Lung (tissue), 12 donors: Measurements from ENCODE around the gene CENPP. TPM values are rescaled to one million over a fixed set of nuclear protein-coding genes. Genes with fewer than 3 reads are reported as not detected.

Source experiments
- ATAC-seq: fragments of 200-7000 bp; cut with Tn5 transposase; one replicate; pipeline ENCODE4 v1.9.1; 2020; ENCODE audit warnings: moderate number of reproducible peaks; ENCODE audit not compliant: insufficient read depth, low FRiP score
- DNase-seq, 3 donors: peaks; one replicate each; pipeline ENCODE4 v3.0.0-alpha.2; 2013 to 2017
- H3K27ac ChIP-seq, 2 donors: one replicate each; pipeline ENCODE4 v1.5.1; 2013; ENCODE audit warnings: mild to moderate bottlenecking in 2 of 2, moderate library complexity in 2 of 2, control low read depth in 1 of 2, inconsistent platforms in 1 of 2, low read depth in 1 of 2, low read length in 1 of 2
- H3K27me3 ChIP-seq, 3 donors: one replicate each; pipeline ENCODE4 v1.5.1; 2013; ENCODE audit warnings: low read length in 2 of 3; ENCODE audit not compliant: control insufficient read depth in 3 of 3, insufficient read depth in 3 of 3
- H3K36me3 ChIP-seq, 4 donors: one replicate each; pipeline ENCODE4 v1.5.1; 2013; ENCODE audit warnings: low read length in 4 of 4, mild to moderate bottlenecking in 1 of 4, moderate library complexity in 1 of 4; ENCODE audit not compliant: control insufficient read depth in 4 of 4, insufficient read depth in 4 of 4
- H3K4me1 ChIP-seq, 5 donors: one replicate each; pipeline ENCODE4 v1.5.1; 2013; ENCODE audit warnings: low read length in 5 of 5, mild to moderate bottlenecking in 2 of 5, moderate library complexity in 1 of 5; ENCODE audit not compliant: control insufficient read depth in 5 of 5, insufficient read depth in 5 of 5
- H3K4me3 ChIP-seq: one replicate; pipeline ENCODE4 v1.5.1; 2013; ENCODE audit warnings: mild to moderate bottlenecking, control low read depth, moderate library complexity
- H3K9ac ChIP-seq, 2 donors: one replicate each; pipeline ENCODE4 v1.5.1; 2013; ENCODE audit warnings: low read length in 2 of 2, control low read depth in 1 of 2; ENCODE audit not compliant: insufficient read depth in 1 of 2
- H3K9me3 ChIP-seq, 4 donors: one replicate each; pipeline ENCODE4 v1.5.1; 2013; ENCODE audit warnings: low read length in 3 of 4, mild to moderate bottlenecking in 1 of 4, moderate library complexity in 1 of 4; ENCODE audit not compliant: control insufficient read depth in 4 of 4, insufficient read depth in 3 of 4
- CTCF ChIP-seq: IDR thresholded peaks from 2 replicates; pipeline ENCODE4 v1.5.1; 2012; ENCODE audit warnings: mild to moderate bottlenecking; ENCODE audit errors: control extremely low read depth, extremely low read depth
- WGBS, 2 donors: extraction: QIAGEN DNeasy Blood & Tissue Kit; methylation state at CpG; one replicate each; pipeline ENCODE4 v1.1.7; 2013; 5-methylcytosine and 5-hydroxymethylcytosine counted together
- polyA plus RNA-seq, 2 donors: library from polyadenylated mRNA; stranded (reverse); fragments of 200-250 nt; gene quantifications; one replicate each; pipeline ENCODE4 v1.2.1, GENCODE V29; 2013
- total RNA-seq, 2 donors: library from RNA; depleted of rRNA in 1 of 2; stranded (reverse); fragments of >200 nt in 1 of 2; gene quantifications; one replicate each; pipeline ENCODE4 v1.2.1, GENCODE V29; 2014 to 2021
- donor health status: control.
- donor health status: control.
- donor health status: Bipolar disorder and iron deficiency.
- donor health status: healthy.
- donor health status: DM: yes; HTN: yes; CAD: no.

CENPP gene
- total and polyA plus RNA-seq, 4 donors: 1.2 to 11.8 (median 2.9) TPM

- no peak for ATAC-seq
- WGBS, 2 donors: 76 to 82% methylated on average over 11 of the region's 11 CpGs
- Histone ChIP-seq H3K4me3 (no peak overlapping the region), H3K27ac (no peak overlapping the region), H3K36me3 (peaks cover 4 to 39% (median 9%) of the 10 kb centered on the region in 4 donors), H3K27me3 (no peaks in the 10 kb centered on the region), H3K9me3 (peaks cover 0 to 2% (median 0%) of the 10 kb centered on the region in 4 donors), H3K9ac (peak overlapping the region in 1 of 2 donors; percentile 71), H3K4me1 (peaks cover 0 to 64% (median 26%) of the 10 kb centered on the region in 5 donors)
- no peak for TF ChIP-seq CTCF
- DNase-seq: peak; percentile 65 to 95 (median 93)
Observed at GRCh38 chr9:92616199-92616641, 290.5 kb downstream of the CENPP start.

GRCh38 chr9:92616655-92617111 is 290.9 kb downstream of the CENPP start:
- Histone ChIP-seq H3K4me3 (no peak overlapping the region), H3K9ac (peak overlapping the region in 1 of 2 donors; percentile 71), H3K9me3 (peaks cover 0 to 2% (median 0%) of the 10 kb centered on the region in 4 donors), H3K27me3 (no peaks in the 10 kb centered on the region), H3K36me3 (peaks cover 4 to 39% (median 9%) of the 10 kb centered on the region in 4 donors), H3K27ac (peak overlapping the region in 1 of 2 donors; percentile 15), H3K4me1 (peaks cover 0 to 69% (median 26%) of the 10 kb centered on the region in 5 donors)
- ATAC-seq (no peak), DNase-seq (peak in 2 of 3 donors; percentile 48 to 87)
- TF ChIP-seq CTCF: no peak
- WGBS, 2 donors: 73 to 87% methylated on average over 11 of the region's 11 CpGs

DNA sequence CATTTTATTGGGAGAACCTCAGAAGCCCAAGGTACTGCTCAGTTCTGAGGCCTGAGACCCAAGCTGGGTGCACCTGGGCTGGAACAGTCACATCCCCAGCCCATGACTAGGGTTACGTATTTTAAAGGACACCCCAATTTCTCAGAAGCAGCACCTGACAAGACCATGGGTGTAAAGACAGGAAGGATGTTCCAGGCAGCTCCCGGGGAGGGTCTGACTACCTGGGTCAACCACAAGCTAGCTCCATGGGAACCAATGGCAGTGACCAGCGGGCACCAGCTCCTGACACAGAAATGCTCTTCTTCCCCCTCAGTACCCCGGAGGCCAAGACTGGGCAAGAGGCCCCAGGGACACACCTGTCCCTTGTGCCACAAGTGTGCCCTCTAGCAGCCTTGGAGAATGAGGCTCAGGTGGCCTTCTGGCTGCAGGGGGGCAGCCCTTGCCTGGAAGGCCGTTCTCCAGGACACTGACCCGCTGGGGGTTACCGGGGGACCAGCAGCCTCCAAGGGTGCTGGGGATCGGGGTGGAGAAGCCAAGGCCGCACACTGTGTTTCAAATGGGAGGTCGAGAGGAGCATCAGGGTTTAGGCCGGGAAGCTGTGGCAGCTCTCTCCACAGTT is 291.6 kb downstream of the CENPP start:
- DNase-seq: peak in 1 of 3 donors; percentile 39

More for the DNA sequence above, 291.6 kb downstream of the CENPP start:
- 91 to 92% methylated on average over 11 of the region's 11 CpGs for WGBS, 2 donors
- Histone ChIP-seq H3K9ac (peak overlapping the region in 1 of 2 donors; percentile 71), H3K27ac (peak overlapping the region in 1 of 2 donors; percentile 15), H3K4me1 (peaks cover 0 to 75% (median 26%) of the 10 kb centered on the region in 5 donors), H3K36me3 (peaks cover 4 to 34% (median 8%) of the 10 kb centered on the region in 4 donors), H3K27me3 (no peaks in the 10 kb centered on the region), H3K4me3 (no peak overlapping the region), H3K9me3 (peaks cover 0 to 2% (median 0%) of the 10 kb centered on the region in 4 donors)
- no peak for ATAC-seq
- no peak for TF ChIP-seq CTCF
